IPS-15b (cell line): ENCODE data around the gene BRD3.

ENCODE experiments used
- H3K27me3 ChIP-seq: one replicate; pipeline ENCODE4 v1.6.1; 2013; ENCODE audit warnings: low read length; ENCODE audit not compliant: control insufficient read depth, insufficient read depth
- H3K36me3 ChIP-seq: one replicate; pipeline ENCODE4 v1.6.1; 2013; ENCODE audit warnings: low read length; ENCODE audit not compliant: control insufficient read depth, insufficient read depth
- H3K4me1 ChIP-seq: one replicate; pipeline ENCODE4 v1.6.1; 2013; ENCODE audit warnings: mild to moderate bottlenecking, low read length; ENCODE audit not compliant: control insufficient read depth, insufficient read depth
- H3K4me3 ChIP-seq: one replicate; pipeline ENCODE4 v1.5.1; 2013; ENCODE audit warnings: low read depth, low read length
- H3K9ac ChIP-seq: one replicate; pipeline ENCODE4 v1.6.1; 2013; ENCODE audit warnings: low read depth, mild to moderate bottlenecking, low read length
- H3K9me3 ChIP-seq: one replicate; pipeline ENCODE4 v1.6.1; 2013; ENCODE audit warnings: mild to moderate bottlenecking, low read length; ENCODE audit not compliant: control insufficient read depth, insufficient read depth

BRD3 gene

GRCh38 chr9:134030821-134031470, 36.9 kb downstream of the BRD3 start:
- Histone ChIP-seq H3K36me3 (peaks cover 48% of the 10 kb centered on the region), H3K4me3 (no peak overlapping the region), H3K9ac (no peak overlapping the region)

GRCh38 chr9:134029248-134030226, 38.3 kb downstream of the BRD3 start:
- Histone ChIP-seq H3K4me1 (peaks cover 4% of the 10 kb centered on the region), H3K27me3 (no peaks in the 10 kb centered on the region), H3K36me3 (peaks cover 34% of the 10 kb centered on the region), H3K4me3 (no peak overlapping the region), H3K9me3 (no peaks in the 10 kb centered on the region), H3K9ac (no peak overlapping the region)

More at GRCh38 chr9:134030821-134031470, 36.9 kb downstream of the BRD3 start:
- Histone ChIP-seq H3K9me3 (no peaks in the 10 kb centered on the region), H3K4me1 (peaks cover 2% of the 10 kb centered on the region), H3K27me3 (no peaks in the 10 kb centered on the region)

GRCh38 chr9:134028575-134029247, 39.1 kb downstream of the BRD3 start:
- Histone ChIP-seq H3K4me3 (no peak overlapping the region), H3K36me3 (peaks cover 27% of the 10 kb centered on the region), H3K4me1 (peaks cover 6% of the 10 kb centered on the region), H3K27me3 (no peaks in the 10 kb centered on the region), H3K9ac (no peak overlapping the region), H3K9me3 (no peaks in the 10 kb centered on the region)

GRCh38 chr9:134028076-134028475, 39.8 kb downstream of the BRD3 start:
- Histone ChIP-seq H3K4me3 (no peak overlapping the region), H3K9me3 (no peaks in the 10 kb centered on the region), H3K27me3 (no peaks in the 10 kb centered on the region), H3K9ac (no peak overlapping the region), H3K36me3 (peaks cover 21% of the 10 kb centered on the region), H3K4me1 (peaks cover 6% of the 10 kb centered on the region)

- Histone ChIP-seq H3K4me3 (no peak overlapping the region), H3K9ac (no peak overlapping the region), H3K9me3 (no peaks in the 10 kb centered on the region), H3K4me1 (peaks cover 6% of the 10 kb centered on the region), H3K36me3 (peaks cover 17% of the 10 kb centered on the region), H3K27me3 (no peaks in the 10 kb centered on the region)
Observed at GRCh38 chr9:134027561-134027960, 40.3 kb downstream of the BRD3 start.

GRCh38 chr9:134026981-134027380, 40.8 kb downstream of the BRD3 start:
- H3K9me3 ChIP-seq, result no peaks in the 10 kb centered on the region
- H3K27me3 ChIP-seq, result no peaks in the 10 kb centered on the region
- no peak overlapping the region for H3K4me3 ChIP-seq
- H3K36me3 ChIP-seq, result peaks cover 17% of the 10 kb centered on the region
- peaks cover 6% of the 10 kb centered on the region for H3K4me1 ChIP-seq
- no peak overlapping the region for H3K9ac ChIP-seq

- Histone ChIP-seq H3K4me3 (peak overlapping the region; percentile 85), H3K9ac (no peak overlapping the region)
Observed at GRCh38 chr9:134026581-134026980, 41.2 kb downstream of the BRD3 start.

GRCh38 chr9:134025606-134026541, 42.0 kb downstream of the BRD3 start:
- no peaks in the 10 kb centered on the region for H3K27me3 ChIP-seq
- peak overlapping the region; percentile 85 for H3K4me3 ChIP-seq
- H3K9ac ChIP-seq, result peak overlapping the region; percentile 24
- H3K36me3 ChIP-seq, result peaks cover 11% of the 10 kb centered on the region
- H3K9me3 ChIP-seq, result no peaks in the 10 kb centered on the region
- H3K4me1 ChIP-seq, result peaks cover 6% of the 10 kb centered on the region

More at GRCh38 chr9:134026581-134026980, 41.2 kb downstream of the BRD3 start:
- Histone ChIP-seq H3K36me3 (peaks cover 14% of the 10 kb centered on the region), H3K4me1 (peaks cover 6% of the 10 kb centered on the region), H3K27me3 (no peaks in the 10 kb centered on the region), H3K9me3 (no peaks in the 10 kb centered on the region)

- Histone ChIP-seq H3K36me3 (peaks cover 5% of the 10 kb centered on the region), H3K4me1 (peaks cover 6% of the 10 kb centered on the region), H3K9ac (peak within 1 kb of the TSS; percentile 24), H3K9me3 (no peaks in the 10 kb centered on the region), H3K4me3 (peak within 1 kb of the TSS; percentile 85), H3K27me3 (no peaks in the 10 kb centered on the region)
Observed at GRCh38 chr9:134024828-134025605, 42.8 kb downstream of the BRD3 start, which contains the start of gene BRD3OS. TSS of gene BRD3OS (plus strand) at chr9:134025481. CDS start at chr9:134026748, 1,267 bp downstream.

- peak overlapping the region; percentile 35 for H3K4me3 ChIP-seq
- no peaks in the 10 kb centered on the region for H3K9me3 ChIP-seq
- no peaks in the 10 kb centered on the region for H3K27me3 ChIP-seq
- no peak overlapping the region for H3K9ac ChIP-seq
- H3K4me1 ChIP-seq, result peaks cover 6% of the 10 kb centered on the region
- peaks cover 5% of the 10 kb centered on the region for H3K36me3 ChIP-seq
Observed at GRCh38 chr9:134024214-134024792, 43.5 kb downstream of the BRD3 start.
